ENCODE results near the gene FOXC1.

The FOXC1 gene

GRCh38 chr6:1576166-1576565 lies 33.5 kb upstream of the FOXC1 start:
- Histone ChIP-seq H3K4me3 (ENCODE audit: low read depth, low read length) (no peak overlapping the region), H3K36me3 (no peaks in the 10 kb centered on the region), H3K27ac (no peak overlapping the region), H3K27me3 (ENCODE audit: insufficient read depth, low read depth, severe bottlenecking) (no peaks in the 10 kb centered on the region), H3K9me3 (ENCODE audit: severe bottlenecking) (peaks cover 5% of the 10 kb centered on the region)
- no peak for TF ChIP-seq CTCF (IDR thresholded peaks at IDR 0.05; ENCODE audit: low read depth, low read length)
- DNase-seq, result no peak

GRCh38 chr6:1576711-1577110 lies 33.0 kb upstream of the FOXC1 start:
- no peak overlapping the region for H3K27ac ChIP-seq
- H3K9me3 ChIP-seq (ENCODE audit: severe bottlenecking), result no peaks in the 10 kb centered on the region
- no peaks in the 10 kb centered on the region for H3K27me3 ChIP-seq (ENCODE audit: insufficient read depth, low read depth, severe bottlenecking)
- no peak for DNase-seq
- TF ChIP-seq CTCF (IDR thresholded peaks at IDR 0.05; ENCODE audit: low read depth, low read length), result no peak
- H3K4me3 ChIP-seq (ENCODE audit: low read depth, low read length), result no peak overlapping the region
- H3K36me3 ChIP-seq, result no peaks in the 10 kb centered on the region

GRCh38 chr6:1577146-1577680 lies 32.5 kb upstream of the FOXC1 start:
- no peak for TF ChIP-seq CTCF (IDR thresholded peaks at IDR 0.05; ENCODE audit: low read depth, low read length)
- no peaks in the 10 kb centered on the region for H3K27me3 ChIP-seq (ENCODE audit: insufficient read depth, low read depth, severe bottlenecking)

GRCh38 chr6:1577896-1578745 lies 31.6 kb upstream of the FOXC1 start:
- H3K27ac ChIP-seq, result no peak overlapping the region
- no peaks in the 10 kb centered on the region for H3K27me3 ChIP-seq (ENCODE audit: insufficient read depth, low read depth, severe bottlenecking)
- no peaks in the 10 kb centered on the region for H3K9me3 ChIP-seq (ENCODE audit: severe bottlenecking)
- no peak for DNase-seq
- H3K4me3 ChIP-seq (ENCODE audit: low read depth, low read length), result no peak overlapping the region
- TF ChIP-seq CTCF (IDR thresholded peaks at IDR 0.05; ENCODE audit: low read depth, low read length), result no peak
- no peaks in the 10 kb centered on the region for H3K36me3 ChIP-seq

More at GRCh38 chr6:1577146-1577680, 32.5 kb upstream of the FOXC1 start:
- no peak for DNase-seq
- H3K27ac ChIP-seq, result no peak overlapping the region
- no peaks in the 10 kb centered on the region for H3K9me3 ChIP-seq (ENCODE audit: severe bottlenecking)
- no peaks in the 10 kb centered on the region for H3K36me3 ChIP-seq
- H3K4me3 ChIP-seq (ENCODE audit: low read depth, low read length), result no peak overlapping the region

GRCh38 chr6:1579096-1579495 lies 30.6 kb upstream of the FOXC1 start:
- no peak for TF ChIP-seq CTCF (IDR thresholded peaks at IDR 0.05; ENCODE audit: low read depth, low read length)
- Histone ChIP-seq H3K4me3 (ENCODE audit: low read depth, low read length) (no peak overlapping the region), H3K9me3 (ENCODE audit: severe bottlenecking) (no peaks in the 10 kb centered on the region), H3K27ac (no peak overlapping the region), H3K36me3 (no peaks in the 10 kb centered on the region), H3K27me3 (ENCODE audit: insufficient read depth, low read depth, severe bottlenecking) (no peaks in the 10 kb centered on the region)
- DNase-seq, result no peak
